Endothelial cell (in vitro differentiated cells): ENCODE results near the gene NTM. TPM values are rescaled to one million over a fixed set of nuclear protein-coding genes. Genes with fewer than 3 reads are reported as not detected.

ENCODE experiments used
- DNase-seq: peaks from one replicate; pipeline ENCODE4 v3.0.0; 2021; ENCODE audit warnings: low spot score
- H3K27ac Mint-ChIP-seq: one replicate; pipeline ENCODE4 v1.8.0; 2021; ENCODE audit warnings: mixed read lengths, inconsistent platforms; ENCODE audit not compliant: unreplicated experiment
- H3K27me3 Mint-ChIP-seq: one replicate; pipeline ENCODE4 v1.8.0; 2021; ENCODE audit warnings: mild to moderate bottlenecking, moderate library complexity, mixed read lengths, inconsistent platforms; ENCODE audit not compliant: unreplicated experiment
- H3K36me3 Mint-ChIP-seq: one replicate; pipeline ENCODE4 v1.8.0; 2021; ENCODE audit warnings: mild to moderate bottlenecking, low read depth, mixed read lengths, inconsistent platforms; ENCODE audit not compliant: unreplicated experiment
- H3K4me1 Mint-ChIP-seq: one replicate; pipeline ENCODE4 v1.8.0; 2021; ENCODE audit warnings: mild to moderate bottlenecking, mixed read lengths, inconsistent platforms; ENCODE audit not compliant: unreplicated experiment
- H3K4me3 Mint-ChIP-seq: one replicate; pipeline ENCODE4 v1.8.0; 2021; ENCODE audit warnings: mild to moderate bottlenecking, mixed read lengths, inconsistent platforms; ENCODE audit not compliant: unreplicated experiment
- H3K9me3 Mint-ChIP-seq: one replicate; pipeline ENCODE4 v1.8.0; 2021; ENCODE audit warnings: mixed read lengths, inconsistent platforms; ENCODE audit not compliant: unreplicated experiment
- total RNA-seq: library from RNA; stranded (reverse); fragmentation: NEBNext Ultra II Directional; extraction: Animal tissue kit (Norgen Biotek cat#: 25700); gene quantifications from one replicate; pipeline ENCODE4 v1.2.1, GENCODE V29; 2021; ENCODE audit not compliant: unreplicated experiment
- TF ChIP-seq, protein P1 (sequence below): fragments of 200-600 bp; sonication (generic); IDR thresholded peaks from one replicate; pipeline ENCODE4 v1.5.0; 2021; ENCODE audit warnings: antibody characterized with exemption; ENCODE audit not compliant: unreplicated experiment

Gene NTM
- total RNA-seq, 1 donor from 2014 or later = 3.6 TPM

DNA sequence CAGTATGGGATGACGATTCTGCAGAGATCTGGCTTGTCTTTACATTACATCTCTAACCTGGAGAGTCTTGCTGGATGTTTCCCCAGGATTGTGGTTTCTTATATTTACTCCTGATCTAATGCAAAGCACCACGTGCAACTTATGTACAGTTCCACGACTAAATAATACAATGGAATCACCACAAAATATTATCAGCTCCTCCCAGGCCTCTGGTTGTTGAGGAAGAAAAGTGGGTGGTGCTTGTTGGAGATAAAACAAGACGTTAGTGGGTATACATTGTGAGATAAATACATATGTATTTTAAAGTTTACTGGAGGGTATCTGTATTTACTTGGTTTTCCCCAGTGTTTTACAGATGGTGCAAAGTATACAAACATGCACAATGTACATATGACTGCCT lies 569.7 kb downstream of the NTM start:
- no peaks in the 10 kb centered on the region for H3K9me3 Mint-ChIP-seq
- peaks cover 7% of the 10 kb centered on the region for H3K4me1 Mint-ChIP-seq
- no peaks in the 10 kb centered on the region for H3K36me3 Mint-ChIP-seq
- H3K27me3 Mint-ChIP-seq = no peaks in the 10 kb centered on the region
- H3K27ac Mint-ChIP-seq = no peak overlapping the region
- H3K4me3 Mint-ChIP-seq = no peak overlapping the region
- no peak for DNase-seq
- TF ChIP-seq, protein P1, sequence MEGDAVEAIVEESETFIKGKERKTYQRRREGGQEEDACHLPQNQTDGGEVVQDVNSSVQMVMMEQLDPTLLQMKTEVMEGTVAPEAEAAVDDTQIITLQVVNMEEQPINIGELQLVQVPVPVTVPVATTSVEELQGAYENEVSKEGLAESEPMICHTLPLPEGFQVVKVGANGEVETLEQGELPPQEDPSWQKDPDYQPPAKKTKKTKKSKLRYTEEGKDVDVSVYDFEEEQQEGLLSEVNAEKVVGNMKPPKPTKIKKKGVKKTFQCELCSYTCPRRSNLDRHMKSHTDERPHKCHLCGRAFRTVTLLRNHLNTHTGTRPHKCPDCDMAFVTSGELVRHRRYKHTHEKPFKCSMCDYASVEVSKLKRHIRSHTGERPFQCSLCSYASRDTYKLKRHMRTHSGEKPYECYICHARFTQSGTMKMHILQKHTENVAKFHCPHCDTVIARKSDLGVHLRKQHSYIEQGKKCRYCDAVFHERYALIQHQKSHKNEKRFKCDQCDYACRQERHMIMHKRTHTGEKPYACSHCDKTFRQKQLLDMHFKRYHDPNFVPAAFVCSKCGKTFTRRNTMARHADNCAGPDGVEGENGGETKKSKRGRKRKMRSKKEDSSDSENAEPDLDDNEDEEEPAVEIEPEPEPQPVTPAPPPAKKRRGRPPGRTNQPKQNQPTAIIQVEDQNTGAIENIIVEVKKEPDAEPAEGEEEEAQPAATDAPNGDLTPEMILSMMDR = no peak

DNA sequence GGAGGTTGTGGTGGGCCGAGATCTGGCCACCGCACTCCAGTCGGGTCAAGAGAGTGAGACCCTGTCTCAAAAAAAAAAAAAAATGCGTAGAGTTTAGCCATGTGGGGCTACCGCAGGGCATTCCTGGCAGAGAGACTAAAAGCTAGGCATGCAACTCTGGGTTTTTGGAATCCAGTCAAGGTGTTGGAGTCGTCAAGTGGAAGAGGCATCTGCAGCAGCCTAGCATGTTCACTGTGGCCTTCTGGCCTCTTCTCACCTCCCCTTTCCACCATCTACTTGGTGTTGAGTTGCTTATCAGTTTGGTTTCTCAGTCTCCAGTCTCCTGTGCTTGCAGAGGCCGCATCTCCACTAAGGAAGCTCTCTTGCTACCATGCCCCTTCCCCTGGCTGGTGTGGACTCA lies 572.5 kb downstream of the NTM start:
- Mint-ChIP-seq H3K36me3 (no peaks in the 10 kb centered on the region), H3K4me1 (peaks cover 7% of the 10 kb centered on the region), H3K27me3 (no peaks in the 10 kb centered on the region), H3K4me3 (no peak overlapping the region), H3K27ac (no peak overlapping the region), H3K9me3 (no peaks in the 10 kb centered on the region)
- TF ChIP-seq, protein P1 = no peak
- no peak for DNase-seq

DNA sequence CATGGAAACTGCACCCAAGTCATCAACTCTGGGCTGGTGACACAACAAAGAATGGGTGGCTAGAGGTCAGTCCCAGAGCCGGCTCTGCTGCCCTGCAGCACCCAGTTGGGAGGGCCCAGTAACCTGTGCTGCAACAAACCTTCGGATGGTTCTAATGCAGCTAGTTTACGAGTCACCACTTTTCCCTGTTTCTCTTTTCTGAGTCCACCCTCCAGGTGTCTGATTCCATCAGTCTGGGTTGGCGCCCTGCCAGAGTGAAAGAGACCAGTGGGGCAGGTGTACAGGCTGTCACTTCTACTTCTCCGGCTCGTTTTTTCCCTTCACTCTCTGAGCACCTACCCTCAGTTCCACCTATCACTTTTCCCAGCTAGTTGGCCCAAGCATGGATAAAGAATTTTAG lies 572.9 kb downstream of the NTM start:
- H3K4me3 Mint-ChIP-seq = no peak overlapping the region
- peaks cover 3% of the 10 kb centered on the region for H3K4me1 Mint-ChIP-seq
- no peaks in the 10 kb centered on the region for H3K27me3 Mint-ChIP-seq
- H3K36me3 Mint-ChIP-seq = no peaks in the 10 kb centered on the region
- no peak for DNase-seq
- H3K9me3 Mint-ChIP-seq = no peaks in the 10 kb centered on the region
- no peak overlapping the region for H3K27ac Mint-ChIP-seq
- TF ChIP-seq, protein P1 = no peak

DNA sequence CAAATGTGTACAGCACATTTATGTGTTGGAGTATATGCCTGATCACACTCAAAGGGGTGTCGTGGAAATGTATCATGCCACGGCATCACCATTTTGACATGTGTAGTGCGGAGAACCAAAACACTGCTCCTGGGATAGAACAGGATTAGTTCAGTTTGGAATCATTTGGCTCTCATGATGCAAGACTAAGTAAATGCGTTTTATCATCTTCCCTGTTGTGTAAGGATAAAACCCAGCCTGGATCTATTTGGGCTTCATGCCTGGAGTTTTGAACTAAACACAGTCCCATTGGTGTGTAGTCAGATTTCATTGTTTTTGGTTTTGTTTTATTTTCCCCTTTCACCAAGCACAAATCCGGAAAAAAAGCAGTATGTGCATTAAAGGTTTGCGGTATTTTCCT lies 574.3 kb downstream of the NTM start:
- DNase-seq = no peak
- Mint-ChIP-seq H3K27ac (no peak overlapping the region), H3K27me3 (no peaks in the 10 kb centered on the region), H3K4me3 (no peak overlapping the region), H3K9me3 (no peaks in the 10 kb centered on the region), H3K36me3 (no peaks in the 10 kb centered on the region), H3K4me1 (no peaks in the 10 kb centered on the region)
- TF ChIP-seq, protein P1 = no peak

DNA sequence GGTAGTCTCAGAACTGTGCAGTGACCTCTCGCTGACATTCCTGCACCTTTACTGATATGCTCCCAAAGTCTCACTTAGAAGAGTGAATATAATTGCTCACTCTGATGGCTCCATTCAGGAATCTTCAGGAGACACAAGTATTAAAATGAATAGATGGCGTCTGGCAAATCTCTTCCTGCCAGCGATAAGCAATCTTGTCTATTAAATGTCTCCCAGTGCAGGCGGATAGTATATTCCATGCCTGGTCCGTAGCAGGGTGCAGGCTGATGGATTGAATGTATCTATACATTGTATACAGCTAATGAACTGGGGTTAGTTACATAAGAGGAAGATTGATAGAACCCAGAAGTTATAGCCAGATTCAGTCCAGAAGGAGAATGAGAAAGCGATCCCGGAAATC lies 575.3 kb downstream of the NTM start:
- Mint-ChIP-seq H3K4me1 (no peaks in the 10 kb centered on the region), H3K27me3 (no peaks in the 10 kb centered on the region)

More for the DNA sequence above, 575.3 kb downstream of the NTM start:
- DNase-seq = no peak
- H3K9me3 Mint-ChIP-seq = no peaks in the 10 kb centered on the region
- H3K27ac Mint-ChIP-seq = no peak overlapping the region
- H3K36me3 Mint-ChIP-seq = no peaks in the 10 kb centered on the region
- TF ChIP-seq, protein P1 = no peak
- H3K4me3 Mint-ChIP-seq = no peak overlapping the region
